ENCODE measurements around the gene ITGA7.

Gene ITGA7

DNA sequence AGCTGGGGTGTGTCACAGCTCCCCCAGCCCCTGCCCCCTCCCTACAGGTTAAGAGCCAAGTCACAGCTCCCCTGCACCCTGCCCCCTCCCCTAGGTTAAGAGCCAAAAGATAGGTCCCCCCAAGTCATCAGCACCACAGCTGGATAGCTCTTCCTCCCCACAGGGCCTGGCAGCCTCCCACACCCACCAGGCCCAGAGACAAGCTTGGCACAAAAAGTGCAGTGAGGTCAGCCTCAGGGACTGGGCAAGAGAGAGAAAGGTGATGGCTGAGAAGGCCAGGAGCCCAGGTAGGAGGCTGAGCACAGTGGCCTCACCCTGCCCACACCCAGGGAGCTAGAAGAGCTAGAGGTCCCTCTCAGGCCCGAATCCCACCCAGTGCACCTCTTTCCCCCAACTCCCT is 8.7 kb downstream of the ITGA7 start:
- DNase-seq (ENCODE audit: low read depth) = no peak

DNA sequence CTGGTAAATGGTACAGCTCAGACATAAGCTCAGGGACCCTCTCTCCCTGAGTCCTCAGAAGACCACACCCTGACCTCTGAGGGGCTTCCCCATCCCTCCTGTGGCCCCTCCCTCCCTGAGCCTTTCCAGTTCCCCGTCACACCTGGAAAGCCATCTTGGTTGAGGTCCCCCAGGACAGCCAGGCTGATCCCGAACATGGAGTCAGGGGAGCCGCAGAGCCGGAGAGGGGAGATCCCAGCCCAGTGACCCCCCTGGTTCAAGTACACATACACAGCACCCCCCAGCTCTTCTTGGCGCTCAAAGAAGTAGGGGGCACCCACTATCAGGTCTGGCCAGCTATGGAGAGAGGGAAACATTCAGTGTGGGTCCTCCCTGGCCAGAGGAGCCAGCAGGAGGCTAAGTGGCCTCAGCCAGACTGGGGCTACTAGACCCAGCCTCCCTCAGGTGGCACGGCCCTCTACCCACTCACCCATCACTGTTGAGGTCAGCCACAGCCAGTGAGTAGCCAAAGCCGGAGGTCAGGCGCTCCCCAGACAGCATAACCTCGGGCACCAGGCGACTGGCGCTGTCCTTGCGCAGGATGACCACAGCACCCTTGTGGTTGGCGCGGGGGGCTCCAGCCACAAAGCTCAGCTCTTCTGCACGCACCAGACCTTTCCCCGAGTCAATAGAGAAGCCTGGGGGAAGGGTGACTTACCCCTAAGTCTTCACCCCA is 9.3 kb downstream of the ITGA7 start:
- no peak for DNase-seq (ENCODE audit: low read depth)

DNA sequence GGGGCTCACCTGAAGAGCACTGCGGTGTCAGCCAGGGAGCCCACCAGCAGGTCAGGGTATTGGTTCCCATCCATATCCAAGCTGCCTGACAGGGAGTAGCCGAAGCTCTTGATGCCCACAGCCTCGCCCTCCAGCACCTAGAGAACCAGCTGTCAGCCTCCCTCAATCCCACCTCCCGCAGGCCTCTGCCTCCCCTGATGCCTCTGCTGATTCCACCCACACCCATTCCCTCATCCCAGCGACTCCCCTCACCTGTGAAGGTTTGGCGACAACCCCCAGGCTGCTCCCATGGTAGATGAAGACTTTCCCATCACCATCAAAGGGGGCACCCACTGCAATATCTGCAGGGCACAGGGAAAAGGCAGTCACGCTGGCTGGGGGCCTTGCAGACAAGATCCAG is 10.0 kb downstream of the ITGA7 start:
- DNase-seq (ENCODE audit: low read depth) = no peak

DNA sequence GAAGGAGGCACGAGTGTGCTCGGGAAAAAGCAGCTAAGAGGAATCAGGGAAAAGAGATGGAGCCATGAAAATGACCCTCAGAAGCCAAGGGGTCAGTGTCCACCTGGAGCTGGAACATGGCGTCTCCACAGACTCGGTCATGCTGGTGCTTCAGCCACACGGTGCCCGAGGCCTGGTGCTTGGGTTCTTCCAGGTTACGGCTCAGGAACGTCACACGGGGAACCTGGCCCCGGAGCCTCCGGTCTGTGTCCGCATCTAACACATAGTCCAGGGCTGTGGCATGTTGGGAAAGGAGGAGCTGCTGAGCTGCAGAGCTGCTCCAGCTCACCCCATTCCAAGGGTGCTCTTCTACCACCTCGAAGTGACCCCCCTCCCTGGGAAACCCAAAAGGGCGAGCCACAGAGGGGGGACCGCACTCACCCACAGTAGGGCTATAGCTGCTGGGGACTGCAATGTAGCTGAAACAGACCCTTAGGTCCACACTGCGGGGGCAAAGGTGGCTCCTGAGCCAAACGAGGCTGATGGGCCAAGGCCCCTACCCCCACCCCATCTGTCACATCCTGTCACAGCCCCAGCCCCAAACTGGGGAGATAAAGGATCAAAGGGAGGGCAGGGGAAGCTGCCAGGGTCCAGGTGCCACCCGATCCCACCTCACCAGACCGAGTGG is 10.8 kb downstream of the ITGA7 start:
- DNase-seq (ENCODE audit: low read depth) = no peak

- no peak for DNase-seq (ENCODE audit: low read depth)
Observed at GRCh38 chr12:55696141-55696540, 11.6 kb downstream of the ITGA7 start.

- peak; percentile 40 for DNase-seq (ENCODE audit: low read depth)
Observed at GRCh38 chr12:55695349-55695748, 12.4 kb downstream of the ITGA7 start.

DNA sequence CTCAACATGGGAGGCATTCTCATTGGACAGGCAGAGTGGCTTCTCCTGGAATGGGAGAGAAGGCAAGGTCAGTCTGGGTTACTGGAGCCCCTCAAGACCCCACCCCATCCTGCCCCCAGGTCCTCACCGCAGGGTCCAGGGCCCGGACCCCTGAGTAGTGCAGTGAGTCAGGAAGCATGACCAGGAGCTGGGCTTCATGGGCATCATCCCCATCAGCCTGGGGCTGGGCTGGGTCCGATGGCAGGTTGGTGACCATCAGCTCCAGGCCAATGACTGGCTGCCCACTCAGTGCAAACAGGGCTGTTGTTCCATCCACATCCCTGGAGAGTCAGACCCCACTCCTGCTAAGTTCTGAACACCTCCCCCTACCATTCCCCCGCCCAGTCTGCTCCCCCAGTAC is 13.1 kb downstream of the ITGA7 start:
- DNase-seq (ENCODE audit: low read depth) = no peak

DNA sequence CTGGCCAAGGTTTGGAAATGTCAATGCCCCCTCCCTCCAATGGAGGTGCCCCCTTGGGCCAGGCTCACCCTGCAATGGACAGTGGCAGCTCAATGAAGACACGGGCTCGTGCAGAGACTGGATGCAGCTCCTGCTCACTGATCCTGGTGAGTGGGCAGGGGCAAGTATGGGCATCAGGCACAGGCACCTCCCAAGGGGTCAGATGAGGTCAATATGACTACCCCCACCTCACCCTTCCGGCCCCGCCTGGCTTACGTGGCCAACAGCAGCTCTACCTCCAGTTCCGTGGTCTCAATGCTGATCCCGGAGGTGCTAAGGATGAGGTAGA is 13.6 kb downstream of the ITGA7 start:
- no peak for DNase-seq (ENCODE audit: low read depth)

DNA sequence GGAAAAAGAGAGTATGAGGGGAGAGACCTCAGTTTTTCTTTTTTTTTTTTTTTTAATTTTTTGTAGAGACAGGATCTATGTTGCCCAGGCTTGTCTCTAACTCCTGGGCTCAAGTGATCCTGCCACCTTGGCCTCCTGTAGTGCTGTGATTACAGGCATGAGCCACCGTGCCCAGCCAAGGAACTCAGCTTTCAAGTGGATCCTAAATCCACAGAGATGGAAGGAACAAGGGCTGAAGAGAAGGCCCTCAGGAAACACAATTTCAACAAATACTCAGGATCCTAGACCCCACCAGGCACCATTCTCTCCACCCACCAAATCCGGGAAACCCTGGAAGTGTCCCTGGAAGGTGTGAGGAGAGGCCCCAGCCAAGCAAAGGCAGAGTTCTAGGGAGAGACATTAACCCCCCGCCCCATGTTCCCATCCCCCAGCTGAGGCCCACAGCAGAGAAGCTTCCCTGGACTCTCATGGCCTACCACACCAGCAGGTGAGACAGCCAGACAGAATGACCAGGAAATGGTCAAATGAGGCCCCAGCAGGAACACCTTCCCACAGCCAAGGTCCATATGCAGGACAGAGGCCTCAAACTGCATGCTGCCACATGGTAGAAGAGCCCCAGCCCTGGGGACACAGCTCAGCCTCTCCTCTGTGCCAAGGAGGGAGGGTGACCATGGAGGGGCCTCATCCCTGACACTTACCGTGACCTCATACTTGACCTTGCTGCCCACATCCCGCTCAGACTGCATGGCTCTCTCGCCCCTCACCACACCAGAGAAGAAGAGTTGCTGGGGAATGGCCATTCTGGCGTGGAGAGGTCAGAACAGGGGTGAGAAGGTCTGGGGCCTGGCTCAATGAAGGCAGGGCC is 14.1 kb downstream of the ITGA7 start:
- DNase-seq (ENCODE audit: low read depth) = no peak

- no peak for DNase-seq (ENCODE audit: low read depth)
Observed at GRCh38 chr12:55692631-55693322, 14.9 kb downstream of the ITGA7 start.

- no peak for DNase-seq (ENCODE audit: low read depth)
Observed at GRCh38 chr12:55688716-55689655, 18.7 kb downstream of the ITGA7 start.

GRCh38 chr12:55687746-55688145 is 20.0 kb downstream of the ITGA7 start:
- no peak for DNase-seq (ENCODE audit: low read depth)

GRCh38 chr12:55686366-55687010 is 21.2 kb downstream of the ITGA7 start:
- no peak for DNase-seq (ENCODE audit: low read depth)

- DNase-seq (ENCODE audit: low read depth) = no peak
Observed at GRCh38 chr12:55685671-55686070, 22.0 kb downstream of the ITGA7 start.

- no peak for DNase-seq (ENCODE audit: low read depth)
Observed at GRCh38 chr12:55684761-55685370, 22.8 kb downstream of the ITGA7 start.

DNA sequence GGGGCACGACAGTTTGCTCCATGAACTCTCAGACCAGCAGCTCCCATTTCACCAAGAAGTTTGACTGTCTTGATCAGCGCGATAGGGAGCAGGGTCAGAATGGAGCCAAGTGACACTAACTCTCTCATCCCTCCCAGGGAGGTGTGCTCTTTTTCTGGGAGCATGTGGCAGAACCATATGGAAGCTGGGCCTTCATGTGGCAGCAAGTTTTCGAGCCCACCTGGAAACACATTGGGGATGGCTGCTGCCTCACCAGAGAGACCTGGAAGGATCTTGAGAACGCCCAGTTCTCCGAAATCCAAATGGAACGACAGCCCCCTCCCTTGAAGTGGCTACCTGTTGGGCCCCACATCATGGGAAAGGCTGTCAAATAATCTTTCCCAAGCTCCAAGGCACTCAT is 24.0 kb downstream of the ITGA7 start:
- no peak for DNase-seq (ENCODE audit: low read depth)

DNA sequence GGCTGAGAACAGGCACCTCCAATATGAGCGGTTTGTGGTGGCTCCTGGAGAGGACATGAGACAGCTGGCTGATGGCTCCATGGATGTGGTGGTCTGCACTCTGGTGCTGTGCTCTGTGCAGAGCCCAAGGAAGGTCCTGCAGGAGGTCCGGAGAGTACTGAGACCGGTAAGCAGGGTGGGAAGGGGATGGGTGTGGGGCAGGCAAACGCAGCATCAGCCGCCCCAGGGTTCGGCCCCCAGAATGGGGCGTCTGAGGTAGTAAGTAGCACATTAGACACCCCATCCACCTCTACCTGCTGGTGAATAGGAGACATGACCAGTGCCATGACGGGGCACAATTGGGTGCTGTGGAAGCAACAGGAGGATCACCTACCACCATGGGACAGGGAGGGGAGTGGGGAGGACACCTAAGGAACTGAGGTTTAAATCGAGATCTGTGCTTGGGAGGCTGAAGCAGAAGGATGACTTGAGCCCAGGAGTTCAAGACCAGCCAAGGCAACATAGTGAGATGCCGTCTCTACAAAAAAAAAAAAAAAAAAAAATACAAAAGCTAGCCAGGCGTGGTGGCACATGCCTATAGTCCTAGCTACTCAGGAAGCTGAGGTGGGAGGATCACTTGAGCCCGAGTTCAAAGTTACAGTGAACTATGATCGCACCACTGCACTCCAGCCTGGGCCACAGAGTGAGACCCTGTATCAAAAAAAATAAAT is 25.5 kb downstream of the ITGA7 start:
- DNase-seq (ENCODE audit: low read depth) = no peak

GRCh38 chr12:55681142-55682077 is 26.3 kb downstream of the ITGA7 start:
- no peak for DNase-seq (ENCODE audit: low read depth)

DNA sequence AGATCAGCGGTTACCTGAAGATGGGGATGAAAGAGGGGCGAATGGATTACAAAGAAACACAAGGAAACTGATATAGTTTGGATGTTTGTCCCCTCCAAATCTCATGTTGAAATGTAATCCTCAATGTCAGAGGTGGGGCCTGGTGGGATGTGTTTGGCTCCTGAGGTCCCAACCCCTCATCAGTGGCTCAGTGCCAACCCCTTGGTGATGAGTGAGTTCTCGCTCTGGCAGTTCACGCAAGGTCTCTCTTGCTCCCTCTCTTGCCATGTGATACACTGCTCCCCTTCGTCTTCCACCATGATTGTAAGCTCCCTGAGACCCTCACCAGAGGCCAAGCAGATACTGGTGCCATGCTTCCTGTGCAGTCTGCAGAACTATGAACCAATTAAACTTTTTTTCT is 28.0 kb downstream of the ITGA7 start:
- DNase-seq (ENCODE audit: low read depth) = no peak

All from CMK (cell line).